Hepatocyte (in vitro differentiated cells): ENCODE data around the gene PKN1.

Experiments used
- CTCF ChIP-seq: fragments of 200-600 bp; sonication (generic); IDR thresholded peaks from 2 replicates; pipeline ENCODE4 v1.5.1; 2016; ENCODE audit warnings: antibody characterized with exemption, mild to moderate bottlenecking; ENCODE audit not compliant: poor library complexity
- EZH2phosphoT487 ChIP-seq: fragments of 200-600 bp; sonication (generic); IDR thresholded peaks from one replicate; pipeline ENCODE4 v1.6.1; 2018; ENCODE audit warnings: antibody characterized with exemption, mild to moderate bottlenecking, low read depth, moderate library complexity; ENCODE audit not compliant: unreplicated experiment, severe bottlenecking

GRCh38 chr19:14450876-14451275 lies 17.8 kb downstream of the PKN1 start:
- no peak for TF ChIP-seq EZH2phosphoT487
- no peak for TF ChIP-seq CTCF
